ENCODE results near the gene ELP4.
A peak's percentile ranks its signal among the peaks of the same experiment; 100 is the strongest.
"Not testable (repeated sequence)": the region's sequence is repeated elsewhere in the genome, so short reads cannot be mapped to it uniquely, and the experiment has no call there.

The ELP4 gene, protein sequence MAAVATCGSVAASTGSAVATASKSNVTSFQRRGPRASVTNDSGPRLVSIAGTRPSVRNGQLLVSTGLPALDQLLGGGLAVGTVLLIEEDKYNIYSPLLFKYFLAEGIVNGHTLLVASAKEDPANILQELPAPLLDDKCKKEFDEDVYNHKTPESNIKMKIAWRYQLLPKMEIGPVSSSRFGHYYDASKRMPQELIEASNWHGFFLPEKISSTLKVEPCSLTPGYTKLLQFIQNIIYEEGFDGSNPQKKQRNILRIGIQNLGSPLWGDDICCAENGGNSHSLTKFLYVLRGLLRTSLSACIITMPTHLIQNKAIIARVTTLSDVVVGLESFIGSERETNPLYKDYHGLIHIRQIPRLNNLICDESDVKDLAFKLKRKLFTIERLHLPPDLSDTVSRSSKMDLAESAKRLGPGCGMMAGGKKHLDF

GRCh38 chr11:31509429-31510345 is at the start of gene ELP4, which contains the start of gene IMMP1L:
Gene ELP4, plus strand, starts transcription at chr11:31509767. Its CDS starts 18 bp downstream, at chr11:31509785.
Gene IMMP1L, minus strand, starts transcription at chr11:31509622. Its CDS starts 46,346 bp downstream, at chr11:31463276.
- peak; percentile 93 for DNase-seq (ENCODE audit: low read depth)

DNA sequence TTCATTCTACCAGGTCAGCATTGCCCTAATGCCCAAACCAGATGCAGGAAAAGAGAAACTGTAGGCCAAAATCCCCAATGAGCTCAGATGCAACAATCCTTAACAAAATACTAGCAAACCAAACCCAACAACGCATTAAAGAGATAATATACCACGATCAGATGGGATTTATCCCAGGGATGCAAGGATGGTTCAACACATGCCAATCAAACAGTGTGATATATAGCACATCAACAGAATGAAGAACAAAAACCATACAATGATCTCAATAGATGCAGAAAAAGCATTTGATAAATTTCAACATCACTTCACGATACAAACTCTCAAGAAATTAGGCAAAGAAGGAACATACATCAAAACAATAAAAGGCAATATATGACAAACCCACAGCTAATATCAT is 45.1 kb upstream of the ELP4 start:
- no peak for DNase-seq (ENCODE audit: low read depth)

- DNase-seq (ENCODE audit: low read depth): no peak
Measured at GRCh38 chr11:31474083-31474482, 35.5 kb upstream of the ELP4 start.

GRCh38 chr11:31477528-31478222 is 31.9 kb upstream of the ELP4 start:
- DNase-seq (ENCODE audit: low read depth): no peak

GRCh38 chr11:31478223-31478590 is 31.4 kb upstream of the ELP4 start:
- no peak for DNase-seq (ENCODE audit: low read depth)

GRCh38 chr11:31479066-31479465 is 30.5 kb upstream of the ELP4 start:
- DNase-seq (ENCODE audit: low read depth): no peak

GRCh38 chr11:31480930-31481329 is 28.6 kb upstream of the ELP4 start:
- DNase-seq (ENCODE audit: low read depth): no peak

DNA sequence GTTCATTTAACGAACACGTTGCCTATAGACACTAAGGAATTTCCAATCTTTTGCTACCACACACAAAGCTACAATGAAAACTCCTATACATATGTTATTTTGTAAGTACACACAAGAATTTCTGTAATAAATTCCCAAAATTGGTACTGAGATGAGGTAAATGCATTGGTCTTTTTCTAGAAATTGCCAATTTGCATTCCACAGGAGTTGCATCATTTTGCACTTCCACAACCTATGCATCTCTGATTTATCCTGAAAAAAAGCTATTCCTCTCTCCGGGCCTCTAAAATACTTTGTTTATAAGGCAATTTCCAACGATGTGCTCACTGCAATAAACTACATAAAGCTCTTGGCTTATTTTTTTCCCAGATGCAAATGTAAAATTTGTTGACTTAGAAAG is 25.1 kb upstream of the ELP4 start:
- no peak for DNase-seq (ENCODE audit: low read depth)

- no peak for DNase-seq (ENCODE audit: low read depth)
Measured at GRCh38 chr11:31487848-31488247, 21.7 kb upstream of the ELP4 start.

GRCh38 chr11:31492320-31492913 is 17.1 kb upstream of the ELP4 start:
- no peak for DNase-seq (ENCODE audit: low read depth)

- no peak for DNase-seq (ENCODE audit: low read depth)
Measured at GRCh38 chr11:31493235-31493634, 16.3 kb upstream of the ELP4 start.

- not testable (repeated sequence) for DNase-seq (ENCODE audit: low read depth)
Measured at GRCh38 chr11:31493762-31494161, 15.8 kb upstream of the ELP4 start.

- no peak for DNase-seq (ENCODE audit: low read depth)
Measured at GRCh38 chr11:31499576-31500178, 9.9 kb upstream of the ELP4 start.

DNA sequence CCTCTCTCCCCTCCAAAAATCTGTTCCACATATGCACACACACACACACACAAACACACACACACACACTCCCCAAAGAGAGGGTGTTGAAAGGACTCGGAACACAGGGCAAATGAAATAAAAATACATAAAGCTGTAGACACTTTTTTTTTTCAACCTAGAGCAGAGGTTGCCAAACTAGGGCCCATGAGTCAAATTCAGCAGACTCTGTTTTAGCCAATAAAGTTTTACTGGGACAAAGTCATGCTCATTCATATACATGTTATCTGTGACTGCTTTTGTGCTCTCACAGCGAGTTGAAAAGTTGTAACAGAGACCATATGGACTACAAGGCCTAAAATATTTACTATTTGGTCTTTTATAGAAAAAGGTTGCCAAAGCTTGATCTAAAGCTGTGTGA is 9.0 kb upstream of the ELP4 start:
- no peak for DNase-seq (ENCODE audit: low read depth)

GRCh38 chr11:31509051-31509428 is 527 bp upstream of the ELP4 start:
- DNase-seq (ENCODE audit: low read depth): no peak

DNA sequence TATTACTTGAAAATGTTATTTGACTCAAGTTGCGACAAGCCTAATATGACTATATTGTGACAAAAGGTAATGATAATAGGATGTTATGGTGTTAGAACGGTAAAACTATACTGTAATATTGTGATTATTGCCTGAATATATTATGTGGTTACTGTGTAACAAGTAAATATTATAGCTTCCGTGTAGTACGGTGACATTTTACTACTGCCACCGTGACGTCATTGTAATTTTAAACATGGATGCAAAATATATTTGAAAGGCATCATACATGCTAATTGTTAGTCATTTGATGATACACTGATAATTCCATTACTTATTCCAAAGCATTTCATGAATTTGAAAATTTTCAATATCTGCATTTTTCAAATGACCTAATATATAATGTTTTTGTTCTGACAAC is 2.5 kb downstream of the ELP4 start:
- DNase-seq (ENCODE audit: low read depth): no peak

DNA sequence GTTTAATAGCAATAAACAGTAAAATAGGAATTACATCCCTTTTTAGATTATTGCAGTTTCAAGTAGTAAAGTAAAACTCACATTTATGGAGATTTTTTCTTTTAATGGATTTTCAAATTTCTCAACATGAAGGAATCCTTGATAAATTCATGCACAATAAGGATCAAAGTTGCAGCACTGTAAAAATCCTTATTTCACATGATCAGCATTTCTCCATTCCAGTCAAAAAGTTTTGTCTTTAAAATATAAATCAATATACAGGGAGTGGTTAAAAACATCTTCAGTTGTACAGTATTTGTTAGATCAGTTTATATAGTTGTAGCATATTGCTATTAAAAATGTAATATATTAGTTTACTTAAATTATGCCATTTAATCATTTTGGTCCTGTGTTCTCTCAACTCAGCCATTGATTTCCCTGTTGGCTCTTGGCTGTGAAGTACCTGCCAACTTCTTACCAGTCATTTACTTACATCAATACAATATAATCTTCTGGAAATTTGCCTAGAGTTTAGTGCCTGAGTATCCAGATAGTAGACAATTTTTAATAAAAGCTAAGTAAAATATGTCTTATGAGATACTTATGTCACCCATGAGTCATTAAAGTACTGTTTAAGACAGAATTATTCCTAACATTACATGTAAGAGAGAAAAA is 12.1 kb downstream of the ELP4 start:
- no peak for DNase-seq (ENCODE audit: low read depth)

DNA sequence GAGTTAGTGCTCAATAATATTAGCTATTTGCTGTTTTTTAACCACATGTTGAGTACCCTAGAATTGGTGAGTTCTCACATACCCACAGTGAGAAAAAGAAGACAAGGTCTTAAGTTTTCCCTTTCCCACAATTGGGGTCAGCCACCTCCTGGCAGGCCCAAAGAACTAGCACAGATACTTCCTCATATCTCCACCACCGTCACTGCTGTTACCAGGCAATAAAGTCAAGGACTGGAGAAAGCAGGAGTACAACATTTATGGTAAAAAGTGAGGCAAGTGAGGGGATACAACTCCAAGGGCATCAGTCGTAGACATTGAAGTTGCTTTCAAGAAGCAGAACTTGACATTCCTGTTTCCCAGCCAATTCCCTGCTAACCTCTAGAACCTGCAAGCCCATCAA is 19.6 kb downstream of the ELP4 start:
- DNase-seq (ENCODE audit: low read depth): no peak

DNA sequence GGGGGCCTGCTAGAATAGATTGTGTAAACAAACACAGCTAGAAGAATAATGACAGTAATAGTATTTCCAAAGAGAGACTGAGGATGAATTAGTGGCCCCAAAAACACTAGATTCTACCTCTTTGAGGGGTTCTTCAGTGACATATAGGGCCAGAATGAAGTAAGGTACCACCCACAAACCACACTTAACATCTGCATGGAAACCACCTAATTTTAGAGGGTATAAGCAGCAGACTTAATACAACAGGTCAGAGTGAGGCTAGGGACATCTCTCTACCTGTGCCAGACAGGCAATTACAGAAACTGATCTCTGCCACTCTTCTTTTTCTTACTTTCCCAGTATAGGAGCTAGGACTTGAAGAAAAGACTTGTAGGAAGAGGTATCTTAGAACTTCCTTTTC is 20.1 kb downstream of the ELP4 start:
- no peak for DNase-seq (ENCODE audit: low read depth)

DNA sequence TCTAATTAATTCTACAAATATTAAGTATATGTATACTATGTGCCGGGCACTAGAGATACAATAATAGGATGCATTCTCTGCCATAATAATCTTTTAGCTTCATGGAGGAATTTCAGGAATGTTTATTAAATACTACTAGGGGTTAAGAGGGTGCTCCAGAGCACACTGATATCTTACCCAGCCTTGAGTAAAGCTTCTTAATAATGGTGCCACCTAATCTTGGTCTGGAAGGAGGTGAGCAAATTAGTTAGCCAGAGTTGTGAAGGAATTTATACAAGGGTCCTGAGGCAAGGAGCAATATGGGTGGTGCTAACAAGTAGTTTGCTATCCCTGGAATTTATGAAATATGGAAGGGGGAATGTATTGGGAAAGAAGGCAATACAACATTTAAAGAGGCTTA is 21.7 kb downstream of the ELP4 start:
- no peak for DNase-seq (ENCODE audit: low read depth)

DNA sequence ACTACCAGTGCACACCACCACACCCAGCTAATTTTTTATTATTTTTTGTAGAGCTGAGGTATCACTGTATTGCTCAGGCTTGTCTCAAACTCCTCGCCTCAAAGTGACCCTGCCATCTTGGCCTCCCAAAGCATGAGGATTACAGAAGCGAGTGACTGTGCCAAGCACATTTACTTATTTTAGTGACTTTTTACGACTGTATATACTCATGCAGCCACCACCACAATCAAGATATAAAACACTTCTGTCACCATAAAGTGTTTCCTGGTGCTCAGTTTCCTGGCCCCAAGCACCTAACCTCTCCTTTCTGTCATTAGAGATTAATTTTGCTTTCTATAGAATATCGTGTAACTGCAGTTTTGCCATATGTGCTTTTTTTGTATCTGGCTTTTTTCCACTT is 25.9 kb downstream of the ELP4 start:
- no peak for DNase-seq (ENCODE audit: low read depth)
